ENCODE data around the gene KCNMA1. TPM values are rescaled to one million over a fixed set of nuclear protein-coding genes. Genes with fewer than 3 reads are reported as not detected.

The KCNMA1 gene
- total RNA-seq, 1 experiment from 2014 or later = 0.70 TPM

GRCh38 chr10:77605466-77605865 is 32.1 kb downstream of the KCNMA1 start:
- Histone ChIP-seq H3K27me3 (ENCODE audit: insufficient read depth, low read depth) (no peaks in the 10 kb centered on the region), H3K4me1 (replicated peaks; ENCODE audit: insufficient read depth) (peaks cover 43% of the 10 kb centered on the region), H3K9me2 (ENCODE audit: insufficient read depth) (no peaks in the 10 kb centered on the region), H3K36me3 (ENCODE audit: low read depth) (no peaks in the 10 kb centered on the region), H3K27ac (no peak overlapping the region), H3K4me2 (no peak overlapping the region), H4K20me1 (ENCODE audit: insufficient read depth) (no peaks in the 10 kb centered on the region), H2AFZ (no peak overlapping the region), H3K4me3 (no peak overlapping the region), H3F3A (ENCODE audit: insufficient read depth, low read depth) (no peaks in the 10 kb centered on the region; the same call in 1 of the 2 replicates), H3K79me2 (ENCODE audit: low read depth) (no peaks in the 10 kb centered on the region), H3K9me3 (ENCODE audit: insufficient read depth, low read depth) (no peaks in the 10 kb centered on the region)
- peak in 1 of 2 experiments; percentile 46 for DNase-seq
- TF ChIP-seq CTCF (conservative IDR thresholded peaks at IDR 0.05) = peak; percentile 48
- no peak for TF ChIP-seq EZH2 (IDR thresholded peaks at IDR 0.05; ENCODE audit: low read depth)
- POLR2A ChIA-PET (ENCODE audit: unreplicated experiment) = interaction anchor here (0.6 kb wide), 1 partner anchor 82 kb away, joined by 27 read pairs; no protein-coding TSS in a partner anchor
- no TSS peak for BruUV-seq (replicated peaks)
- CTCF ChIA-PET = interaction anchor here (0.9 kb wide), 2 partner anchors 160 to 354 kb away, joined by 3 to 5 read pairs; no protein-coding TSS in a partner anchor
- intact Hi-C loops (cut with micrococcal nuclease; ENCODE audit: unreplicated experiment) = loop anchor here (1.0 to 2.0 kb wide), 4 partner anchors 91 to 431 kb away; no protein-coding TSS in a partner anchor

GRCh38 chr10:77604941-77605351 is 32.7 kb downstream of the KCNMA1 start:
- Histone ChIP-seq H3K9me3 (ENCODE audit: insufficient read depth, low read depth) (no peaks in the 10 kb centered on the region), H3K27me3 (ENCODE audit: insufficient read depth, low read depth) (no peaks in the 10 kb centered on the region), H3K9me2 (ENCODE audit: insufficient read depth) (no peaks in the 10 kb centered on the region), H3K4me2 (no peak overlapping the region), H3K4me1 (replicated peaks; ENCODE audit: insufficient read depth) (peaks cover 43% of the 10 kb centered on the region), H3F3A (ENCODE audit: insufficient read depth, low read depth) (no peaks in the 10 kb centered on the region; the same call in 1 of the 2 replicates), H2AFZ (no peak overlapping the region), H4K20me1 (ENCODE audit: insufficient read depth) (no peaks in the 10 kb centered on the region), H3K79me2 (ENCODE audit: low read depth) (no peaks in the 10 kb centered on the region), H3K27ac (no peak overlapping the region), H3K36me3 (ENCODE audit: low read depth) (no peaks in the 10 kb centered on the region), H3K4me3 (no peak overlapping the region)
- CTCF ChIA-PET = interaction anchor here (0.9 kb wide), 2 partner anchors 159 to 353 kb away, joined by 3 to 5 read pairs; no protein-coding TSS in a partner anchor
- BruUV-seq (replicated peaks) = no TSS peak
- intact Hi-C loops (cut with micrococcal nuclease; ENCODE audit: unreplicated experiment) = loop anchor here (1.0 to 2.0 kb wide), 4 partner anchors 91 to 431 kb away; no protein-coding TSS in a partner anchor
- POLR2A ChIA-PET (ENCODE audit: unreplicated experiment) = interaction anchor here (0.6 kb wide), 1 partner anchor 82 kb away, joined by 27 read pairs; no protein-coding TSS in a partner anchor
- DNase-seq = peak; percentile 47 to 79
- no peak for TF ChIP-seq CTCF (conservative IDR thresholded peaks at IDR 0.05)
- no peak for TF ChIP-seq EZH2 (IDR thresholded peaks at IDR 0.05; ENCODE audit: low read depth)

GRCh38 chr10:77604063-77604462 is 33.5 kb downstream of the KCNMA1 start:
- Histone ChIP-seq H3K9me3 (ENCODE audit: insufficient read depth, low read depth) (no peaks in the 10 kb centered on the region), H3K27ac (no peak overlapping the region), H4K20me1 (ENCODE audit: insufficient read depth) (no peaks in the 10 kb centered on the region), H3K79me2 (ENCODE audit: low read depth) (no peaks in the 10 kb centered on the region), H3F3A (ENCODE audit: insufficient read depth, low read depth) (no peaks in the 10 kb centered on the region; the same call in 1 of the 2 replicates), H2AFZ (no peak overlapping the region), H3K4me2 (peak overlapping the region; percentile 10; the same call in 1 of the 2 replicates), H3K9me2 (ENCODE audit: insufficient read depth) (no peaks in the 10 kb centered on the region), H3K27me3 (ENCODE audit: insufficient read depth, low read depth) (no peaks in the 10 kb centered on the region), H3K4me3 (no peak overlapping the region), H3K36me3 (ENCODE audit: low read depth) (no peaks in the 10 kb centered on the region), H3K4me1 (replicated peaks; ENCODE audit: insufficient read depth) (peaks cover 43% of the 10 kb centered on the region)
- no TSS peak for BruUV-seq (replicated peaks)
- TF ChIP-seq CTCF (conservative IDR thresholded peaks at IDR 0.05) (no peak), EZH2 (IDR thresholded peaks at IDR 0.05; ENCODE audit: low read depth) (no peak)
- DNase-seq = no peak
- ChIA-PET CTCF (interaction anchor here (0.6 kb wide), 1 partner anchor 247 kb away, joined by 3 read pairs; no protein-coding TSS in a partner anchor), POLR2A (ENCODE audit: unreplicated experiment) (no interaction called here)
- intact Hi-C loops (cut with micrococcal nuclease; ENCODE audit: unreplicated experiment) = loop anchor here (2.0 kb wide), 1 partner anchor 99 kb away; no protein-coding TSS in a partner anchor

Measured in PC-9 (cell line).